A549 treated with GW870086 at 1 μM for 4 hours (cell line): ENCODE results near the gene GPR26. TPM values are rescaled to one million over a fixed set of nuclear protein-coding genes. Genes with fewer than 3 reads are reported as not detected.

ENCODE experiments used
- total RNA-seq: library from RNA; stranded (reverse); fragments of 200-300 nt; extraction: Qiagen RNA extraction; gene quantifications from 5 replicates; pipeline ENCODE4 v1.2.3, GENCODE V29; 2022; ENCODE audit warnings: low read depth

The GPR26 gene
- total RNA-seq: not detected in 5 replicates

GRCh38 chr10:123666318-123667236 lies at the start of gene GPR26:
Gene GPR26, plus strand, starts transcription at chr10:123666355. Its CDS starts 53 bp downstream, at chr10:123666408.

Other genes with a start within 250 kb of the GPR26 start
- gene CPXM2, start 225.5 kb downstream of the GPR26 start, total RNA-seq: not detected in 5 replicates